ENCODE measurements around the gene TSFM.

The TSFM gene

DNA sequence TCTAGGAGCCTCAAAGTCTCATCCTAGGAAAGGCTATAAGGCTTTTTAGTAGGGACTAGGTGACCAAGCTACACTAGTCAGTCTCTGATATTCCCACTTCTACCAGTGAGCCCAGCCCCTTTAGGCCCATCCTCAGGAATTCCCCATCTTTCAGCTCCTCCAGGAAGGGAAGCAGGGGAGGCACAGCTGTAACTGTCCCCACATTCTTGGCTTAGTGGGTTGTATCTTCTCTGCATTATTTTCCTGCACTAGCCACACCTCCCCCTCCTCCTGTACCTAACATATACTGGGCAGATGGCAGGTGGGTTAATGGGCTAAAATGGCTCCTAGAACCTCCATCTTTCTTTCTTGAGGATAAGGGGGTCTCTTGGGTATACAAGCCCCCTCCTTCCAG is 15.3 kb upstream of the TSFM start:
- no peaks in the 10 kb centered on the region for H4K20me1 ChIP-seq (ENCODE audit: insufficient read depth, low read length)
- H3K4me3 ChIP-seq (ENCODE audit: low read depth, low read length, poor library complexity, severe bottlenecking) = no peak overlapping the region
- no peaks in the 10 kb centered on the region for H3F3A ChIP-seq (ENCODE audit: insufficient read depth, low read length)
- H3K79me2 ChIP-seq (ENCODE audit: insufficient read depth, low read length) = no peaks in the 10 kb centered on the region
- no peaks in the 10 kb centered on the region for H3K9me3 ChIP-seq (ENCODE audit: low read length)
- H2AFZ ChIP-seq (ENCODE audit: low read length) = no peak overlapping the region
- no peaks in the 10 kb centered on the region for H3K9me2 ChIP-seq (ENCODE audit: low read depth, low read length)
- H3K9ac ChIP-seq (ENCODE audit: low read length) = no peak overlapping the region
- no peak overlapping the region for H3K4me2 ChIP-seq (ENCODE audit: low read length)
- H3K27me3 ChIP-seq (ENCODE audit: insufficient read depth, low read length) = peaks cover 24% of the 10 kb centered on the region
- H3K27ac ChIP-seq (ENCODE audit: low read depth, low read length, poor library complexity, severe bottlenecking) = no peak overlapping the region
- H3K4me1 ChIP-seq (ENCODE audit: insufficient read depth, low read length, severe bottlenecking) = peaks cover 30% of the 10 kb centered on the region
- peaks cover 35% of the 10 kb centered on the region for H3K36me3 ChIP-seq (ENCODE audit: insufficient read depth, low read length)
- TF ChIP-seq, protein P1, sequence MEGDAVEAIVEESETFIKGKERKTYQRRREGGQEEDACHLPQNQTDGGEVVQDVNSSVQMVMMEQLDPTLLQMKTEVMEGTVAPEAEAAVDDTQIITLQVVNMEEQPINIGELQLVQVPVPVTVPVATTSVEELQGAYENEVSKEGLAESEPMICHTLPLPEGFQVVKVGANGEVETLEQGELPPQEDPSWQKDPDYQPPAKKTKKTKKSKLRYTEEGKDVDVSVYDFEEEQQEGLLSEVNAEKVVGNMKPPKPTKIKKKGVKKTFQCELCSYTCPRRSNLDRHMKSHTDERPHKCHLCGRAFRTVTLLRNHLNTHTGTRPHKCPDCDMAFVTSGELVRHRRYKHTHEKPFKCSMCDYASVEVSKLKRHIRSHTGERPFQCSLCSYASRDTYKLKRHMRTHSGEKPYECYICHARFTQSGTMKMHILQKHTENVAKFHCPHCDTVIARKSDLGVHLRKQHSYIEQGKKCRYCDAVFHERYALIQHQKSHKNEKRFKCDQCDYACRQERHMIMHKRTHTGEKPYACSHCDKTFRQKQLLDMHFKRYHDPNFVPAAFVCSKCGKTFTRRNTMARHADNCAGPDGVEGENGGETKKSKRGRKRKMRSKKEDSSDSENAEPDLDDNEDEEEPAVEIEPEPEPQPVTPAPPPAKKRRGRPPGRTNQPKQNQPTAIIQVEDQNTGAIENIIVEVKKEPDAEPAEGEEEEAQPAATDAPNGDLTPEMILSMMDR (IDR thresholded peaks at IDR 0.05; ENCODE audit: low read length) = no peak
- TF ChIP-seq EZH2 (IDR thresholded peaks at IDR 0.05; ENCODE audit: borderline replicate concordance, low read length) = no peak

- peaks cover 24% of the 10 kb centered on the region for H3K27me3 ChIP-seq (ENCODE audit: insufficient read depth, low read length)
- no peaks in the 10 kb centered on the region for H3K9me2 ChIP-seq (ENCODE audit: low read depth, low read length)
- peaks cover 35% of the 10 kb centered on the region for H3K36me3 ChIP-seq (ENCODE audit: insufficient read depth, low read length)
These were observed 14.7 kb upstream of the TSFM start for GRCh38 chr12:57767876-57768275.

GRCh38 chr12:57769594-57769993 is 13.0 kb upstream of the TSFM start:
- H3K4me1 ChIP-seq (ENCODE audit: insufficient read depth, low read length, severe bottlenecking) = peaks cover 36% of the 10 kb centered on the region
- no peak overlapping the region for H3K4me2 ChIP-seq (ENCODE audit: low read length)
- H4K20me1 ChIP-seq (ENCODE audit: insufficient read depth, low read length) = no peaks in the 10 kb centered on the region

More at GRCh38 chr12:57767876-57768275, 14.7 kb upstream of the TSFM start:
- no peak overlapping the region for H3K4me2 ChIP-seq (ENCODE audit: low read length)
- H3K9ac ChIP-seq (ENCODE audit: low read length) = no peak overlapping the region
- H3F3A ChIP-seq (ENCODE audit: insufficient read depth, low read length) = no peaks in the 10 kb centered on the region
- no peak overlapping the region for H3K27ac ChIP-seq (ENCODE audit: low read depth, low read length, poor library complexity, severe bottlenecking)
- H3K4me3 ChIP-seq (ENCODE audit: low read depth, low read length, poor library complexity, severe bottlenecking) = no peak overlapping the region
- H2AFZ ChIP-seq (ENCODE audit: low read length) = no peak overlapping the region
- H3K79me2 ChIP-seq (ENCODE audit: insufficient read depth, low read length) = no peaks in the 10 kb centered on the region
- H4K20me1 ChIP-seq (ENCODE audit: insufficient read depth, low read length) = no peaks in the 10 kb centered on the region
- no peak for TF ChIP-seq EZH2 (IDR thresholded peaks at IDR 0.05; ENCODE audit: borderline replicate concordance, low read length)
- TF ChIP-seq, protein P1 (IDR thresholded peaks at IDR 0.05; ENCODE audit: low read length) = no peak
- H3K9me3 ChIP-seq (ENCODE audit: low read length) = no peaks in the 10 kb centered on the region
- H3K4me1 ChIP-seq (ENCODE audit: insufficient read depth, low read length, severe bottlenecking) = peaks cover 36% of the 10 kb centered on the region

More at GRCh38 chr12:57769594-57769993, 13.0 kb upstream of the TSFM start:
- H3K36me3 ChIP-seq (ENCODE audit: insufficient read depth, low read length) = peaks cover 35% of the 10 kb centered on the region
- no peak overlapping the region for H3K4me3 ChIP-seq (ENCODE audit: low read depth, low read length, poor library complexity, severe bottlenecking)
- H3K27ac ChIP-seq (ENCODE audit: low read depth, low read length, poor library complexity, severe bottlenecking) = no peak overlapping the region
- H3K79me2 ChIP-seq (ENCODE audit: insufficient read depth, low read length) = no peaks in the 10 kb centered on the region
- no peak for TF ChIP-seq EZH2 (IDR thresholded peaks at IDR 0.05; ENCODE audit: borderline replicate concordance, low read length)
- TF ChIP-seq, protein P1 (IDR thresholded peaks at IDR 0.05; ENCODE audit: low read length) = no peak
- no peaks in the 10 kb centered on the region for H3K9me3 ChIP-seq (ENCODE audit: low read length)
- no peaks in the 10 kb centered on the region for H3K9me2 ChIP-seq (ENCODE audit: low read depth, low read length)
- no peak overlapping the region for H2AFZ ChIP-seq (ENCODE audit: low read length)
- H3K27me3 ChIP-seq (ENCODE audit: insufficient read depth, low read length) = peaks cover 13% of the 10 kb centered on the region
- no peaks in the 10 kb centered on the region for H3F3A ChIP-seq (ENCODE audit: insufficient read depth, low read length)
- no peak overlapping the region for H3K9ac ChIP-seq (ENCODE audit: low read length)

All from OCI-LY1 (cell line).